GM12878 (cell line): ENCODE results near the gene TREML1. TPM values are rescaled to one million over a fixed set of nuclear protein-coding genes. Genes with fewer than 3 reads are reported as not detected.

Source experiments
- ATAC-seq: fragments of 200-7000 bp; cut with Tn5 transposase; 3 replicates; pipeline ENCODE4 v1.9.1; 2020; ENCODE audit warnings: mild to moderate bottlenecking, moderate library complexity
- BruUV-seq: library from RNA; stranded (reverse); fragments of 400-500 nt; replicated peaks from 2 replicates; lab custom pipeline; 2021; lab: Mats Ljungman, UMichigan
- CTCF ChIA-PET: fragments of 300-600 bp; sonication (Branson Sonifier 250); formaldehyde crosslinking; extraction: SDS; loops from one replicate; lab custom pipeline; 2021; ENCODE audit warnings: inconsistent platforms; lab: Yijun Ruan, JAX
- POLR2A ChIA-PET: fragments of 350-600 bp; formaldehyde crosslinking; extraction: SDS; loops from one replicate; lab custom pipeline; 2021; ENCODE audit warnings: inconsistent platforms; lab: Charles Lee
- RAD21 ChIA-PET: fragments of 300-600 bp; sonication (Branson Sonifier 250); formaldehyde crosslinking; loops from one replicate; lab custom pipeline; 2023; ENCODE audit warnings: antibody characterized with exemption; ENCODE audit not compliant: unreplicated experiment; lab: Charles Lee
- SMC1A ChIA-PET: fragments of 300-600 bp; sonication (Branson Sonifier 250); formaldehyde crosslinking; loops from one replicate; lab custom pipeline; 2023; ENCODE audit not compliant: unreplicated experiment, uncharacterized antibody; lab: Charles Lee
- DNase-seq: peaks from one replicate; pipeline ENCODE4 v3.0.0-alpha.2; 2011; ENCODE audit warnings: low read depth, low spot score
- FAIRE-seq: peaks from 3 replicates; lab custom pipeline; 2011; peaks lifted over from hg19 to GRCh38; lab: Jason Lieb, UNC
- H2AFZ ChIP-seq: 2 replicates; pipeline ENCODE4 v1.6.0; 2011; ENCODE audit warnings: low read depth, low read length, control low read depth; ENCODE audit not compliant: control insufficient read depth
- H3K27ac ChIP-seq: 2 replicates; pipeline ENCODE4 v1.5.1; 2011; ENCODE audit warnings: control low read depth; ENCODE audit not compliant: control insufficient read depth, insufficient read depth
- H3K27me3 ChIP-seq, 2 experiments: replicated peaks in 1 of 2; 2 replicates each; pipeline versions ENCODE4 v1.6.0 to v1.6.1; 2011; ENCODE audit warnings: low read length in 1 of 2; ENCODE audit not compliant: control insufficient read depth in 2 of 2, insufficient read depth in 2 of 2
- H3K36me3 ChIP-seq, 2 experiments: 2 replicates each; pipeline ENCODE4 v1.5.1; 2011; ENCODE audit warnings: low read length in 1 of 2; ENCODE audit not compliant: control insufficient read depth in 2 of 2, insufficient read depth in 2 of 2
- H3K4me1 ChIP-seq: 2 replicates; pipeline ENCODE4 v1.6.1; 2011; ENCODE audit warnings: mild to moderate bottlenecking, low read length, moderate library complexity, mixed read lengths; ENCODE audit not compliant: control insufficient read depth, insufficient read depth
- H3K4me2 ChIP-seq: 2 replicates; pipeline ENCODE4 v1.6.0; 2011; ENCODE audit warnings: control low read depth; ENCODE audit not compliant: control insufficient read depth, insufficient read depth
- H3K4me3 ChIP-seq: fragments of 200-600 bp; sonication (generic); 2 replicates; pipeline ENCODE4 v1.5.1; 2016
- H3K79me2 ChIP-seq: 2 replicates; pipeline ENCODE4 v1.6.0; 2011; ENCODE audit warnings: low read length; ENCODE audit not compliant: control insufficient read depth, insufficient read depth
- H3K9ac ChIP-seq: 2 replicates; pipeline ENCODE4 v1.8.0; 2011; ENCODE audit warnings: low read length, control low read depth, mixed read lengths; ENCODE audit not compliant: control insufficient read depth, insufficient read depth
- H3K9me3 ChIP-seq: replicated peaks from 3 replicates; pipeline ENCODE4 v1.5.1; 2011; ENCODE audit warnings: mild to moderate bottlenecking, low read length; ENCODE audit not compliant: control insufficient read depth, insufficient read depth
- H4K20me1 ChIP-seq: 2 replicates; pipeline ENCODE4 v1.6.0; 2011; ENCODE audit not compliant: control insufficient read depth, insufficient read depth
- HDAC2 ChIP-seq: fragments of 200-600 bp; sonication (generic); IDR thresholded peaks from 2 replicates; pipeline ENCODE4 v1.6.1; 2017
- IRF4 ChIP-seq: IDR thresholded peaks from 2 replicates; pipeline ENCODE4 v1.6.1; 2011; ENCODE audit warnings: low read depth, low read length
- NBN ChIP-seq: fragments of 450-650 bp; IDR thresholded peaks from 2 replicates; pipeline ENCODE4 v1.6.1; 2016
- NFIC ChIP-seq: IDR thresholded peaks from 2 replicates; pipeline ENCODE4 v1.6.1; 2012; ENCODE audit warnings: low read depth, mild to moderate bottlenecking, inconsistent platforms, low read length, moderate library complexity
- NR2C1 ChIP-seq: fragments of 450-650 bp; IDR thresholded peaks from 2 replicates; pipeline ENCODE4 v1.6.1; 2017; ENCODE audit warnings: antibody characterized with exemption, mild to moderate bottlenecking, moderate library complexity
- POLR2AphosphoS5 ChIP-seq: IDR thresholded peaks from 2 replicates; pipeline ENCODE4 v1.6.1; 2011; ENCODE audit warnings: mild to moderate bottlenecking, low read length, inconsistent platforms
- POU2F2 ChIP-seq: IDR thresholded peaks from 3 replicates; pipeline ENCODE4 v1.6.1; 2011; ENCODE audit warnings: low read depth, mild to moderate bottlenecking, low read length, borderline replicate concordance
- SMARCA5 ChIP-seq: fragments of 450-650 bp; IDR thresholded peaks from 2 replicates; pipeline ENCODE4 v1.6.1; 2017; ENCODE audit warnings: mild to moderate bottlenecking
- ZBTB33 ChIP-seq: fragments of 450-650 bp; IDR thresholded peaks from 2 replicates; pipeline ENCODE4 v1.6.1; 2017; ENCODE audit warnings: mild to moderate bottlenecking
- ZNF687 ChIP-seq: fragments of 450-650 bp; IDR thresholded peaks from 2 replicates; pipeline ENCODE4 v1.6.1; 2017; ENCODE audit warnings: mild to moderate bottlenecking, moderate library complexity
- WGBS: methylation state at CpG from one replicate; pipeline ENCODE4 v1.1.6; 2016; ENCODE audit warnings: low lambda C conversion rate; ENCODE audit not compliant: insufficient replicate concordance, insufficient coverage; ENCODE audit errors: missing lambda C conversion rate; 5-methylcytosine and 5-hydroxymethylcytosine counted together
- in situ Hi-C: fragments of 300-500 bp; cut with MboI; formaldehyde crosslinking; loops from 9 replicates; pipeline ENCODE4 v1.14.3; 2018; ENCODE audit warnings: mixed read lengths
- intact Hi-C: fragments of 100-400 bp; cut with micrococcal nuclease; formaldehyde crosslinking; loops from one replicate; pipeline ENCODE4 v1.14.2; 2022; ENCODE audit not compliant: unreplicated experiment
- polyA plus RNA-seq, 11 experiments: library from polyadenylated mRNA; depleted of rRNA in 4 of 11; unstranded in 6 of 11; stranded (reverse) in 5 of 11; fragments of >200 nt; fragmentation: Nextera tagmentation in 4 of 11; fragmentation: Illumina TruSeq in 1 of 11; extraction: Ambion mirVana in 4 of 11; extraction: Trizol in 1 of 11; gene quantifications; 1 replicate in 1 of 11; 2 replicates in 10 of 11; pipeline versions ENCODE4 v1.2.1 to v1.2.3, GENCODE V29; 2011 to 2016; ENCODE audit warnings: inconsistent platforms in 2 of 11, missing spikeins in 2 of 11, low read depth in 1 of 11
- total RNA-seq, 4 experiments: library from RNA; depleted of rRNA in 3 of 4; stranded (reverse); fragments of >200 nt in 3 of 4; fragmentation: Illumina TruSeq in 1 of 4; extraction: Trizol in 1 of 4; gene quantifications; 2 replicates each; pipeline versions ENCODE4 v1.2.1 to v1.2.3, GENCODE V29; 2013 to 2021
- TF ChIP-seq, protein P1 (sequence below): fragments of 450-650 bp; IDR thresholded peaks from 2 replicates; pipeline ENCODE4 v1.6.1; 2016; ENCODE audit warnings: mild to moderate bottlenecking, moderate library complexity, borderline replicate concordance
- TF ChIP-seq, protein P2 (sequence below): IDR thresholded peaks from 2 replicates; pipeline ENCODE4 v1.6.1; 2011; ENCODE audit warnings: low read depth, low read length, improper control_type of control experiment, borderline replicate concordance
- TF ChIP-seq, protein P3 (sequence below): fragments of 150-350 bp; IDR thresholded peaks from 2 replicates; pipeline ENCODE4 v1.6.1; 2014; ENCODE audit warnings: mild to moderate bottlenecking, low read depth, low read length

Gene TREML1
- total and polyA plus RNA-seq, 10 of the 15 experiments (the other 5 are each of a cell fraction or from before 2014, with no cell fraction given), result 0.21 TPM; not detected in 9

- Histone ChIP-seq H3K27ac (no peak overlapping the region), H3K36me3 (no peaks in the 10 kb centered on the region), H3K27me3 (no peaks in the 10 kb centered on the region)
- SMC1A ChIA-PET, result no interaction called here
- in situ Hi-C loops, result no loop called here
- CTCF ChIA-PET, result no interaction called here
- no peak for DNase-seq
- TF ChIP-seq NFIC (no peak), IRF4 (no peak), NBN (no peak), POU2F2 (no peak), ZNF687 (no peak), HDAC2 (no peak), ZBTB33 (no peak), SMARCA5 (no peak), NR2C1 (no peak), POLR2AphosphoS5 (no peak)
- TF ChIP-seq, protein P1, sequence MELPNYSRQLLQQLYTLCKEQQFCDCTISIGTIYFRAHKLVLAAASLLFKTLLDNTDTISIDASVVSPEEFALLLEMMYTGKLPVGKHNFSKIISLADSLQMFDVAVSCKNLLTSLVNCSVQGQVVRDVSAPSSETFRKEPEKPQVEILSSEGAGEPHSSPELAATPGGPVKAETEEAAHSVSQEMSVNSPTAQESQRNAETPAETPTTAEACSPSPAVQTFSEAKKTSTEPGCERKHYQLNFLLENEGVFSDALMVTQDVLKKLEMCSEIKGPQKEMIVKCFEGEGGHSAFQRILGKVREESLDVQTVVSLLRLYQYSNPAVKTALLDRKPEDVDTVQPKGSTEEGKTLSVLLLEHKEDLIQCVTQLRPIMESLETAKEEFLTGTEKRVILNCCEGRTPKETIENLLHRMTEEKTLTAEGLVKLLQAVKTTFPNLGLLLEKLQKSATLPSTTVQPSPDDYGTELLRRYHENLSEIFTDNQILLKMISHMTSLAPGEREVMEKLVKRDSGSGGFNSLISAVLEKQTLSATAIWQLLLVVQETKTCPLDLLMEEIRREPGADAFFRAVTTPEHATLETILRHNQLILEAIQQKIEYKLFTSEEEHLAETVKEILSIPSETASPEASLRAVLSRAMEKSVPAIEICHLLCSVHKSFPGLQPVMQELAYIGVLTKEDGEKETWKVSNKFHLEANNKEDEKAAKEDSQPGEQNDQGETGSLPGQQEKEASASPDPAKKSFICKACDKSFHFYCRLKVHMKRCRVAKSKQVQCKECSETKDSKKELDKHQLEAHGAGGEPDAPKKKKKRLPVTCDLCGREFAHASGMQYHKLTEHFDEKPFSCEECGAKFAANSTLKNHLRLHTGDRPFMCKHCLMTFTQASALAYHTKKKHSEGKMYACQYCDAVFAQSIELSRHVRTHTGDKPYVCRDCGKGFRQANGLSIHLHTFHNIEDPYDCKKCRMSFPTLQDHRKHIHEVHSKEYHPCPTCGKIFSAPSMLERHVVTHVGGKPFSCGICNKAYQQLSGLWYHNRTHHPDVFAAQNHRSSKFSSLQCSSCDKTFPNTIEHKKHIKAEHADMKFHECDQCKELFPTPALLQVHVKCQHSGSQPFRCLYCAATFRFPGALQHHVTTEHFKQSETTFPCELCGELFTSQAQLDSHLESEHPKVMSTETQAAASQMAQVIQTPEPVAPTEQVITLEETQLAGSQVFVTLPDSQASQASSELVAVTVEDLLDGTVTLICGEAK, result no peak
- TF ChIP-seq, protein P2, sequence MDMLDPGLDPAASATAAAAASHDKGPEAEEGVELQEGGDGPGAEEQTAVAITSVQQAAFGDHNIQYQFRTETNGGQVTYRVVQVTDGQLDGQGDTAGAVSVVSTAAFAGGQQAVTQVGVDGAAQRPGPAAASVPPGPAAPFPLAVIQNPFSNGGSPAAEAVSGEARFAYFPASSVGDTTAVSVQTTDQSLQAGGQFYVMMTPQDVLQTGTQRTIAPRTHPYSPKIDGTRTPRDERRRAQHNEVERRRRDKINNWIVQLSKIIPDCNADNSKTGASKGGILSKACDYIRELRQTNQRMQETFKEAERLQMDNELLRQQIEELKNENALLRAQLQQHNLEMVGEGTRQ, result no peak
- TF ChIP-seq, protein P3, sequence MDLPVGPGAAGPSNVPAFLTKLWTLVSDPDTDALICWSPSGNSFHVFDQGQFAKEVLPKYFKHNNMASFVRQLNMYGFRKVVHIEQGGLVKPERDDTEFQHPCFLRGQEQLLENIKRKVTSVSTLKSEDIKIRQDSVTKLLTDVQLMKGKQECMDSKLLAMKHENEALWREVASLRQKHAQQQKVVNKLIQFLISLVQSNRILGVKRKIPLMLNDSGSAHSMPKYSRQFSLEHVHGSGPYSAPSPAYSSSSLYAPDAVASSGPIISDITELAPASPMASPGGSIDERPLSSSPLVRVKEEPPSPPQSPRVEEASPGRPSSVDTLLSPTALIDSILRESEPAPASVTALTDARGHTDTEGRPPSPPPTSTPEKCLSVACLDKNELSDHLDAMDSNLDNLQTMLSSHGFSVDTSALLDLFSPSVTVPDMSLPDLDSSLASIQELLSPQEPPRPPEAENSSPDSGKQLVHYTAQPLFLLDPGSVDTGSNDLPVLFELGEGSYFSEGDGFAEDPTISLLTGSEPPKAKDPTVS, result no peak
- TF ChIP-seq, all 136 proteins: peak for 0
- ChIA-PET RAD21 (no interaction called here), POLR2A (no interaction called here)
- H3K79me2 ChIP-seq, result no peaks in the 10 kb centered on the region
- intact Hi-C loops, result no loop called here
- H3K4me2 ChIP-seq, result no peak overlapping the region
- no TSS peak for BruUV-seq
- no peaks in the 10 kb centered on the region for H4K20me1 ChIP-seq
- H3K4me1 ChIP-seq, result no peaks in the 10 kb centered on the region
- ATAC-seq (no peak), FAIRE-seq (no peak)
- H3K9me3 ChIP-seq, result no peaks in the 10 kb centered on the region
- no peak overlapping the region for H2AFZ ChIP-seq
- 57% methylated on average over 4 of the region's 4 CpGs for WGBS
- H3K9ac ChIP-seq, result no peak overlapping the region
- H3K4me3 ChIP-seq, result no peak overlapping the region
Measured at GRCh38 chr6:41179163-41179562, 25.0 kb upstream of the TREML1 start.
